Measurements from ENCODE around the gene FCRL1. TPM values are rescaled to one million over a fixed set of nuclear protein-coding genes. Genes with fewer than 3 reads are reported as not detected.
A peak's percentile ranks its signal among the peaks of the same experiment; 100 is the strongest.

The FCRL1 gene
- total and polyA plus RNA-seq, 10 of the 15 experiments (the other 5 are each of a cell fraction or from before 2014, with no cell fraction given): 0.23 to 2.4 (median 0.87) TPM; not detected in 2

- in situ Hi-C loops (cut with MboI) (no loop called here), intact Hi-C loops (cut with micrococcal nuclease; ENCODE audit: unreplicated experiment) (no loop called here)
- Histone ChIP-seq H3K27me3 (replicated peaks in 1 of 2; ENCODE audit: control insufficient read depth in 2 of 2, insufficient read depth in 2 of 2, low read length in 1 of 2) (peaks cover 0 to 1% of the 10 kb centered on the region in 2 experiments; a peak in 2 of 4 replicates), H3K4me2 (ENCODE audit: control insufficient read depth, insufficient read depth) (no peak overlapping the region), H3K4me1 (ENCODE audit: control insufficient read depth, insufficient read depth, low read length) (no peaks in the 10 kb centered on the region), H3K4me3 (no peak overlapping the region), H3K79me2 (ENCODE audit: control insufficient read depth, insufficient read depth, low read length) (no peaks in the 10 kb centered on the region), H3K9me3 (replicated peaks; ENCODE audit: control insufficient read depth, insufficient read depth, low read length) (no peaks in the 10 kb centered on the region; the same call in 2 of the 3 replicates), H3K36me3 (ENCODE audit: control insufficient read depth in 2 of 2, insufficient read depth in 2 of 2, low read length in 1 of 2) (no peaks in the 10 kb centered on the region), H4K20me1 (ENCODE audit: control insufficient read depth, insufficient read depth) (no peaks in the 10 kb centered on the region), H2AFZ (ENCODE audit: control insufficient read depth, low read depth, low read length) (no peak overlapping the region), H3K27ac (ENCODE audit: control insufficient read depth, insufficient read depth) (no peak overlapping the region), H3K9ac (ENCODE audit: control insufficient read depth, insufficient read depth, low read length) (no peak overlapping the region; the same call in 1 of the 2 replicates)
- DNase-seq (ENCODE audit: low read depth, low spot score) (no peak), ATAC-seq (no peak), FAIRE-seq (no peak)
- ChIA-PET SMC1A (ENCODE audit: uncharacterized antibody, unreplicated experiment) (no interaction called here), POLR2A (no interaction called here), CTCF (no interaction called here), RAD21 (ENCODE audit: unreplicated experiment) (no interaction called here)
- no TSS peak for BruUV-seq (replicated peaks)
- WGBS (ENCODE audit: insufficient coverage, insufficient replicate concordance, low lambda C conversion rate, missing lambda C conversion rate): 36% methylated on average over 5 of the region's 5 CpGs
- TF ChIP-seq BHLHE40 (IDR thresholded peaks at IDR 0.05; ENCODE audit: borderline replicate concordance in 1 of 2, low read depth in 2 of 2, low read length in 1 of 2) (peak in 1 of 2 experiments; percentile 6; a peak in 1 of 4 replicates), PBX3 (IDR thresholded peaks at IDR 0.05; ENCODE audit: insufficient replicate concordance, low read depth, low read length) (no peak), CUX1 (IDR thresholded peaks at IDR 0.05; ENCODE audit: insufficient replicate concordance, low read depth, low read length) (no peak), PAX5 (IDR thresholded peaks at IDR 0.05; ENCODE audit: borderline replicate concordance, low read depth, low read length) (peak; percentile 44; the same call in 1 of the 2 replicates), ZNF24 (IDR thresholded peaks at IDR 0.05) (no peak), NR2F1 (conservative IDR thresholded peaks at IDR 0.05) (no peak), JUNB (IDR thresholded peaks at IDR 0.05) (no peak)
Observed at GRCh38 chr1:157798211-157798610, 21.7 kb downstream of the FCRL1 start.
